ENCODE measurements around the gene PID1. TPM values are rescaled to one million over a fixed set of nuclear protein-coding genes. Genes with fewer than 3 reads are reported as not detected.

Gene PID1
- total RNA-seq, 6 experiments from 2014 or later = 28.5 to 95.4 (median 65.3) TPM

GRCh38 chr2:229032608-229033234, 238.4 kb downstream of the PID1 start:
- intact Hi-C loops (cut with DNase I) = no loop called here
- no peak overlapping the region for H3K27ac ChIP-seq
- no peaks in the 10 kb centered on the region for H3K36me3 ChIP-seq
- no peak overlapping the region for H3K4me3 ChIP-seq
- TF ChIP-seq CTCF (IDR thresholded peaks at IDR 0.05) (no peak), POLR2A (IDR thresholded peaks at IDR 0.05) (no peak)
- no peaks in the 10 kb centered on the region for H3K27me3 ChIP-seq
- ATAC-seq (no peak), DNase-seq (no peak)
- H3K9me3 ChIP-seq = no peaks in the 10 kb centered on the region
- peaks cover 0 to 7% (median 0%) of the 10 kb centered on the region in 4 donors for H3K4me1 ChIP-seq
- WGBS (ENCODE audit: insufficient coverage, low coverage, low lambda C conversion rate, missing lambda C conversion rate) = 91% methylated on average over 7 of the region's 9 CpGs

GRCh38 chr2:229027353-229028105, 243.6 kb downstream of the PID1 start:
- intact Hi-C loops (cut with DNase I) = no loop called here
- DNase-seq = no peak
- H3K27me3 ChIP-seq = no peaks in the 10 kb centered on the region
- H3K27ac ChIP-seq = no peak overlapping the region
- ATAC-seq = peak; percentile 28 to 65 (median 46)
- H3K9me3 ChIP-seq = no peaks in the 10 kb centered on the region
- H3K4me1 ChIP-seq = peaks cover 0 to 7% (median 0%) of the 10 kb centered on the region in 4 donors
- H3K36me3 ChIP-seq = peaks cover 0 to 18% (median 6%) of the 10 kb centered on the region in 4 donors
- no peak overlapping the region for H3K4me3 ChIP-seq
- 75% methylated on average over 9 of the region's 12 CpGs for WGBS (ENCODE audit: insufficient coverage, low coverage, low lambda C conversion rate, missing lambda C conversion rate)
- no peak for TF ChIP-seq CTCF (IDR thresholded peaks at IDR 0.05)
- no peak for TF ChIP-seq POLR2A (IDR thresholded peaks at IDR 0.05)

- no peak overlapping the region for H3K4me3 ChIP-seq
- H3K27ac ChIP-seq = no peak overlapping the region
- intact Hi-C loops (cut with DNase I) = no loop called here
- ATAC-seq = peak in 1 of 4 donors; percentile 25
- H3K27me3 ChIP-seq = no peaks in the 10 kb centered on the region
- H3K4me1 ChIP-seq = peaks cover 0 to 7% (median 0%) of the 10 kb centered on the region in 4 donors
- no peak for DNase-seq
- 95% methylated on average over 10 of the region's 20 CpGs for whole genome bisulfite sequencing (ENCODE audit: insufficient coverage, low coverage, low lambda C conversion rate, missing lambda C conversion rate)
- H3K36me3 ChIP-seq = peaks cover 0 to 18% (median 6%) of the 10 kb centered on the region in 4 donors
- no peak for TF ChIP-seq CTCF (IDR thresholded peaks at IDR 0.05)
- no peak for TF ChIP-seq POLR2A (IDR thresholded peaks at IDR 0.05)
- no peaks in the 10 kb centered on the region for H3K9me3 ChIP-seq
Measured at GRCh38 chr2:229025653-229026052, 245.4 kb downstream of the PID1 start.

- Histone ChIP-seq H3K27ac (no peak overlapping the region), H3K4me3 (no peak overlapping the region), H3K27me3 (no peaks in the 10 kb centered on the region), H3K4me1 (no peaks in the 10 kb centered on the region), H3K36me3 (peaks cover 0 to 18% (median 6%) of the 10 kb centered on the region in 4 donors), H3K9me3 (no peaks in the 10 kb centered on the region)
- 67% methylated on average over 1 of the region's 1 CpG for WGBS (ENCODE audit: insufficient coverage, low coverage, low lambda C conversion rate, missing lambda C conversion rate)
- ATAC-seq (no peak), DNase-seq (no peak)
- intact Hi-C loops (cut with DNase I) = no loop called here
- TF ChIP-seq CTCF (IDR thresholded peaks at IDR 0.05) (no peak), POLR2A (IDR thresholded peaks at IDR 0.05) (no peak)
Measured at GRCh38 chr2:229022652-229023051, 248.4 kb downstream of the PID1 start.

Measured in right lobe of liver (tissue), 6 donors.